C4-2B (cell line): ENCODE results near the gene NOX5.

ENCODE experiments used
- ZFX ChIP-seq: fragments of 450-650 bp; IDR thresholded peaks from 2 replicates; pipeline ENCODE4 v1.6.1; 2017
- TF ChIP-seq, protein P1 (sequence below): fragments of 450-650 bp; conservative IDR thresholded peaks from 2 replicates; pipeline ENCODE4 v1.5.1; 2017; ENCODE audit warnings: mild to moderate bottlenecking

DNA sequence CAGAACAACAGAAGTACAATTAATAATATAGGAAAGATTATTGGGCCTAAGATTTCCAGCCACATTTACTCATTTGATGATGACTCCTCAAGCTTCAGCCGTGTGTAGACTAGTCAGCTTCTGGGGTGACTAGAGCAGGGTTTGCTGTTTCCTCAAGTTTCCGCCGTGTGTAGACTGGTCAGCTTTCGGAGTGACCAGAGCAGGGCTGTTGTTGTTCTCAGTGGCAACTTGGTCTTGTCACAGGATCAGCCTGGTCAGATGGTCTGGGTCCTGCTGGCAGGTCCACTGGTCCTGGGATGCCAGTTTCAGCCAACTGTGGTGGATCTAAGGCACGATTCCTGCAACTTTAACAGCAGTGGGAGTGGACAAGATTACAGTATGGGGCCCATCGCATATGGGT, 21.8 kb upstream of the NOX5 start:
- TF ChIP-seq, protein P1, sequence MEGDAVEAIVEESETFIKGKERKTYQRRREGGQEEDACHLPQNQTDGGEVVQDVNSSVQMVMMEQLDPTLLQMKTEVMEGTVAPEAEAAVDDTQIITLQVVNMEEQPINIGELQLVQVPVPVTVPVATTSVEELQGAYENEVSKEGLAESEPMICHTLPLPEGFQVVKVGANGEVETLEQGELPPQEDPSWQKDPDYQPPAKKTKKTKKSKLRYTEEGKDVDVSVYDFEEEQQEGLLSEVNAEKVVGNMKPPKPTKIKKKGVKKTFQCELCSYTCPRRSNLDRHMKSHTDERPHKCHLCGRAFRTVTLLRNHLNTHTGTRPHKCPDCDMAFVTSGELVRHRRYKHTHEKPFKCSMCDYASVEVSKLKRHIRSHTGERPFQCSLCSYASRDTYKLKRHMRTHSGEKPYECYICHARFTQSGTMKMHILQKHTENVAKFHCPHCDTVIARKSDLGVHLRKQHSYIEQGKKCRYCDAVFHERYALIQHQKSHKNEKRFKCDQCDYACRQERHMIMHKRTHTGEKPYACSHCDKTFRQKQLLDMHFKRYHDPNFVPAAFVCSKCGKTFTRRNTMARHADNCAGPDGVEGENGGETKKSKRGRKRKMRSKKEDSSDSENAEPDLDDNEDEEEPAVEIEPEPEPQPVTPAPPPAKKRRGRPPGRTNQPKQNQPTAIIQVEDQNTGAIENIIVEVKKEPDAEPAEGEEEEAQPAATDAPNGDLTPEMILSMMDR, result no peak
- no peak for TF ChIP-seq ZFX
